WERI-Rb-1 (cell line): ENCODE data around the gene DPAGT1.

ENCODE experiments used
- DNase-seq: peaks from one replicate; pipeline ENCODE4 v3.0.0-alpha.2; 2020
- H3K27ac ChIP-seq: fragments of 250-450 bp; sonication (Bioruptor Pico); 2 replicates; pipeline ENCODE4 v1.5.1; 2020; ENCODE audit warnings: mild to moderate bottlenecking, moderate library complexity
- H3K27me3 ChIP-seq: fragments of 250-450 bp; sonication (Bioruptor Pico); 2 replicates; pipeline ENCODE4 v1.5.1; 2021; ENCODE audit warnings: mild to moderate bottlenecking, low read depth, moderate library complexity; ENCODE audit not compliant: insufficient read depth, severe bottlenecking
- H3K36me3 ChIP-seq: fragments of 250-450 bp; sonication (Bioruptor Pico); 2 replicates; pipeline ENCODE4 v1.5.1; 2020; ENCODE audit warnings: mild to moderate bottlenecking, moderate library complexity
- H3K4me3 ChIP-seq: 2 replicates; pipeline ENCODE4 v1.5.1; 2011; ENCODE audit warnings: low read depth, mild to moderate bottlenecking, control low read depth, low read length
- H3K9me3 ChIP-seq: fragments of 250-450 bp; sonication (Bioruptor Pico); 2 replicates; pipeline ENCODE4 v1.5.1; 2021; ENCODE audit warnings: mild to moderate bottlenecking, moderate library complexity; ENCODE audit not compliant: severe bottlenecking
- TF ChIP-seq, protein P1 (sequence below): IDR thresholded peaks from 2 replicates; pipeline ENCODE4 v1.5.1; 2011; ENCODE audit warnings: low read depth, mild to moderate bottlenecking, control low read depth, inconsistent platforms, low read length

DPAGT1 gene

DNA sequence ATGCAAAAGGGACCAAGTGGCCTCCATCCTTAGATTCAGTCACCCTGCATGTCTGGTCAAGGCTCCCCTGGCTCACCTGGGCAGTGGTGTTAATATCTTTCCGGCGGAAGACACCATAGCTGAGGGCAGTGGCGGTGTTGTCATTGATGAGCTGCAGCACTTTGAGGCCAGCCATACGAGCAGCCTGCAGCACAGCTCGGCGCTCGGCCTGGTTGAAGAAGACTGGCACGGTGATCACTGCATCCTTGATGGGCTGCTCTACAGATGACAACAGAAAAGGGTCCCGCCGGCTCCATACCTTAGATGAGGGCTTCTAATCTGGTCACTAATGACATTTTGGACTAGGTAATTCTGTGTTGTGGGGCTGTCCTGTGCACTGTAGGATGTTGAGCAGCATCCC, 47.2 kb downstream of the DPAGT1 start:
- DNase-seq = no peak
- Histone ChIP-seq H3K4me3 (no peak overlapping the region), H3K27me3 (no peaks in the 10 kb centered on the region), H3K27ac (no peak overlapping the region), H3K9me3 (no peaks in the 10 kb centered on the region), H3K36me3 (peaks cover 54% of the 10 kb centered on the region)
- TF ChIP-seq, protein P1, sequence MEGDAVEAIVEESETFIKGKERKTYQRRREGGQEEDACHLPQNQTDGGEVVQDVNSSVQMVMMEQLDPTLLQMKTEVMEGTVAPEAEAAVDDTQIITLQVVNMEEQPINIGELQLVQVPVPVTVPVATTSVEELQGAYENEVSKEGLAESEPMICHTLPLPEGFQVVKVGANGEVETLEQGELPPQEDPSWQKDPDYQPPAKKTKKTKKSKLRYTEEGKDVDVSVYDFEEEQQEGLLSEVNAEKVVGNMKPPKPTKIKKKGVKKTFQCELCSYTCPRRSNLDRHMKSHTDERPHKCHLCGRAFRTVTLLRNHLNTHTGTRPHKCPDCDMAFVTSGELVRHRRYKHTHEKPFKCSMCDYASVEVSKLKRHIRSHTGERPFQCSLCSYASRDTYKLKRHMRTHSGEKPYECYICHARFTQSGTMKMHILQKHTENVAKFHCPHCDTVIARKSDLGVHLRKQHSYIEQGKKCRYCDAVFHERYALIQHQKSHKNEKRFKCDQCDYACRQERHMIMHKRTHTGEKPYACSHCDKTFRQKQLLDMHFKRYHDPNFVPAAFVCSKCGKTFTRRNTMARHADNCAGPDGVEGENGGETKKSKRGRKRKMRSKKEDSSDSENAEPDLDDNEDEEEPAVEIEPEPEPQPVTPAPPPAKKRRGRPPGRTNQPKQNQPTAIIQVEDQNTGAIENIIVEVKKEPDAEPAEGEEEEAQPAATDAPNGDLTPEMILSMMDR = no peak

DNA sequence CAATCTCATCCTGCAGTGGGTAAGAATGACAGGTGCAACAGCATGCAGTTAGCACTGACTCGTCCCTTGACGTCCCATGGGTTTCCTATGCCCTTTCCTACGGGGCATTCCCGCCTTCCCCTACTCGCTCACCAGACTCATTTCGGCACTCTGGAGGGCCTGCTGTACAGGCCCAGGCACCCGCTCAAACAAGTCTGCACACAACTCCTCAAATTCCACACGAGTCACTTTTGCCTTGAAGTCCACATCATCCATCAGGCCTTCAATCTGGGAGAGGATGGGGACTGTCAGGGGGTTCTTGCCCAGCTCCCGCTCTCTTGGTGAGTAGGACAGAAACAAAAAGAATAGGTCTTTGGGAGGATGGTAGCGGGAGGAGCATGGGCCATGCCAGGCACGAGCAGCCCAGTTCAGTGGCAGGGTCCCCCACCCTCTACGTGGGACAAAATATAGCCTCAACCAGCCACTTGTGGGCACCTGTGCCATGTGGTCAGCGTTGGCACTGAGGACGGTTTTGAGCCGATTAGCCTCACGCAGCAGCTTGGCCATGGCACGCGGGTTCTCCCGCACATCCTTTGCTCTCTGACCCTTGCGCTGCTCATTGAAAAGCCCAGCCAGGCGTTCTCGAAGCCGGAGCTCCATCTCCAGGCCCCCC, 49.4 kb downstream of the DPAGT1 start:
- Histone ChIP-seq H3K4me3 (no peak overlapping the region), H3K36me3 (peaks cover 76% of the 10 kb centered on the region)
- TF ChIP-seq, protein P1 = no peak

DNA sequence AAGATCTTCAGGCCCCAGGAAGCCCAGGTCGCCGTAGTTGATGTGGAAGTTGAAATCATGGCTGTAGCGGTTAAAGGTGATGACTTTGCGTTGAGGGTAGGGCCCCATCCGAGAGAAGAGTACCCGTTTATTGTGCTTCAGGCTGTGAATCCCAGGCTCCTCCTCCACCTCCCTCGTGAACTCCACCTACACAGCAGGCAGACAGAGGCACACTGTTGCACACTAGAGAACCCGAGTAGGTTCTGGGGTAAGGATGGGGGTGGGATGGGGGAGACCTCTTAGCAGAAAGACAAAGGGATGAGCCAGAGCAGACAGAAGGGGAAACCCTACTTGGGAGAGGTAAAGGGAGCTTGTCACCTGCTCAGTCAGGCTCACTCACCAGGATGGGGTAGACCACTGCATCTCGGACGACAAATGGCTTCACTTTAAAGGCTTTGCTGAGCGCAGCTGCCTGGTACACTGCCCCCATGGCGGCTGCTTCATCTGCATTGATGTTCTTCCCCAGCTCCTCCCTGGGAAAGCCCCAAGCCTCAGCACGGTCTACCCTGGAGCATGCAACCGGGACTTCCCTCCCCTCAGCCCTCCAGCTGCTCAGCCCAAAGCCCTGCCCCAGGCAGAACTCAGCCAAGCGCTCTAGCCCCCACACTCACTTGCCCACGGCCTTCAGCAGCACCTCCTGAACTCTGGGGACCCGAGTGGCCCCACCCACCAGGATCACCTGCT, 50.1 kb downstream of the DPAGT1 start:
- Histone ChIP-seq H3K4me3 (no peak overlapping the region), H3K36me3 (peaks cover 83% of the 10 kb centered on the region), H3K27ac (no peak overlapping the region), H3K27me3 (no peaks in the 10 kb centered on the region), H3K9me3 (no peaks in the 10 kb centered on the region)
- TF ChIP-seq, protein P1 = no peak
- DNase-seq = no peak

More for the DNA sequence above, 49.4 kb downstream of the DPAGT1 start:
- no peaks in the 10 kb centered on the region for H3K9me3 ChIP-seq
- no peak overlapping the region for H3K27ac ChIP-seq
- no peaks in the 10 kb centered on the region for H3K27me3 ChIP-seq
- no peak for DNase-seq

DNA sequence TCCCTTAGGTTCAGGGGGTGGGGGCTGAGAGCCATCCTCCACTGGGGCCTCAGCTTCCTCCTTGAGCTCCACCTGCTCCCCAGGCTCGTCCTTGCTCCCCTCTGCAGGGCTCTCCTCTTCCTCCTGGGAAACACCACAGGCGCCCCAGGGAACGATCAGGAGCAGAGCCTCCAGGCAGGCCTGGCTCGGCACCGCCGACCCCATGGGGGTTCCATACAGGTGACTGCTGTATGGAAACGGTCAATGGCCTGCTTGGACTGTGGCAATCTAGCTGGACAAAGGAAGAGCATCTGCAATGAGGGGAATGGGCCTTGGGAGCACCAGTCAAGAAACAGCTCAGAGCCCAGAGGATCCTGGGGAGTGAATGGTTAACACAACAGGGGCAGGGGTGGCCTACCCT, 52.6 kb downstream of the DPAGT1 start:
- Histone ChIP-seq H3K36me3 (peaks cover 85% of the 10 kb centered on the region), H3K27me3 (no peaks in the 10 kb centered on the region), H3K4me3 (no peak overlapping the region), H3K27ac (no peak overlapping the region), H3K9me3 (no peaks in the 10 kb centered on the region)
- DNase-seq = no peak
- TF ChIP-seq, protein P1 = no peak

DNA sequence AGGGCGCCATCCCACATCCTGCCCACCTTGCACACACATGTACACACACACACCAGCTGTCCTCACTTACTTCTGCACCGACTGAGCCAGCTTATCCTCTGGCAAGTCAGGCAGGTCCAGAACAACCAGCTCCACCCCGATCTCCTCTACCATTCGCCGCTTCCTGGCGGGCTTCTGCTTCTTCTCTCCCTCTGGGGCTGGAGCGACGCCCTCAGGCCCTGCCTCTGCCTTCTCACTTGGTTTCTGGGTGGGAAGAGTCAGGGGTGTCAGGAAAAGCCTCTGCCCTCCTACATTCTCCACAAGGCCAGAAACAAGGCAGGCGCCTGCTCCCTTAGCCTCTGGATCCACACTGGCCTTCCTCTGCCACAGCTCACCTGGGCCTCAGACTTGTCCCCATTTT, 53.0 kb downstream of the DPAGT1 start:
- Histone ChIP-seq H3K27me3 (no peaks in the 10 kb centered on the region), H3K27ac (no peak overlapping the region), H3K4me3 (no peak overlapping the region), H3K36me3 (peaks cover 80% of the 10 kb centered on the region), H3K9me3 (no peaks in the 10 kb centered on the region)
- DNase-seq = no peak
- TF ChIP-seq, protein P1 = no peak

DNA sequence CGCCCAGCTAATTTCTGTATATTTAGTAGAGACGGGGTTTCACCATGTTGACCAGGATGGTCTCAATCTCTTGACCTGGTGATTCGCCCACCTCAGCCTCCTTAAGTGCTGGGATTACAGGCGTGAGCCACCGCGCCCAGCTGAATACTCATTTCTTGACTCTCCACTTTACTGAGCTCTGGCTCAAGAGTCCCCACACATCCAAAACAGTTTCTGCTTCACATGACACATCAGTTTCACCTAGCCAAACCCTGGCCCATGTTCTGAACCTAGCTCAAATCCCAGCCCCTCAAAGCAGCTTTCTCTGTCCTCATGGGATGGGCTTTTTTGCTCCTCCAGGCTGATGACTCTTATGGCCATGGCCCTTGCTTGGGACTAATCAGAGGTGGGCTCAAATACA, 54.4 kb downstream of the DPAGT1 start:
- H3K9me3 ChIP-seq = no peaks in the 10 kb centered on the region
- H3K27me3 ChIP-seq = no peaks in the 10 kb centered on the region
- no peak for DNase-seq
- no peak overlapping the region for H3K27ac ChIP-seq
- TF ChIP-seq, protein P1 = no peak
- H3K4me3 ChIP-seq = no peak overlapping the region
- H3K36me3 ChIP-seq = peaks cover 66% of the 10 kb centered on the region
